WI38 (cell line): ENCODE results near the gene CAMK2G.

Experiments used
- H3K4me3 ChIP-seq: 2 replicates; pipeline ENCODE4 v1.5.1; 2011; ENCODE audit warnings: low read depth, mild to moderate bottlenecking, control low read depth, low read length
- TF ChIP-seq, protein P1 (sequence below): IDR thresholded peaks from 2 replicates; pipeline ENCODE4 v1.5.1; 2012; ENCODE audit warnings: low read depth, mild to moderate bottlenecking, control low read depth, low read length

The CAMK2G gene

DNA sequence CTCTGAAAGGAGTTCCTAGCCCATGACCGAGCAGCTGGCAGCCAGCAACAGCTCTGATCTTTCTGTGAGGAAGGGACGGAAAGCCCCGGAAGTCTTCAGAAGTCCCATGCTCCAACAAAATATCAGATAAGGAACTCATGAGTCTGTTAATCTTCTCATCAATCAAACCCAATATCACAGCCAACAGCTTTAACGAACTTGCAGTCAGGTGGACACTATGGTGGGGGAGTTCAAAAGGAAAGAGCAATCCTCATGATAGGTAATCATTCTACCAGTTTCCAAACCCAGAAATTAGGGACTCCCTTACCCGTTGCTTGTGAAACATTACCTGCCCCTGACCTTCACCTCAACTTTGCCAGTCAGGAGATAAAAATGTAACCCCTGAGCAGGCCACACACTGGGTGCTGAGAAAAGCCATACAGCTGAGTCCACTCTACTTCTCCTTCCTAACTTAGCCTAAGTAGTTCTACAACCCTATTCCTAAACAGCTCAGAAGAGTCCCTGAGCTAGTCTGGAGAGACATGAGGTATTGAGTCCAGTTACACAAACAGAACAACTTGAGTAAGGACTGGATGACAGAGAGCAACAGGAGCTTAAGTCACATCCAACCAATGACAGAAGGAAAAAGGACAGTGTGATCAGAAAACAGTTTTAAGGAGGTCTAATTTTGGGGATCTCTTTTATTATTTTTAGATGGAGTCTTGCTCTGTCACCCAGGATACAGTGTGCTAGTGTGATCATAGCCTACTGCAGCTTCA, 65.1 kb downstream of the CAMK2G start:
- no peak overlapping the region for H3K4me3 ChIP-seq
- TF ChIP-seq, protein P1, sequence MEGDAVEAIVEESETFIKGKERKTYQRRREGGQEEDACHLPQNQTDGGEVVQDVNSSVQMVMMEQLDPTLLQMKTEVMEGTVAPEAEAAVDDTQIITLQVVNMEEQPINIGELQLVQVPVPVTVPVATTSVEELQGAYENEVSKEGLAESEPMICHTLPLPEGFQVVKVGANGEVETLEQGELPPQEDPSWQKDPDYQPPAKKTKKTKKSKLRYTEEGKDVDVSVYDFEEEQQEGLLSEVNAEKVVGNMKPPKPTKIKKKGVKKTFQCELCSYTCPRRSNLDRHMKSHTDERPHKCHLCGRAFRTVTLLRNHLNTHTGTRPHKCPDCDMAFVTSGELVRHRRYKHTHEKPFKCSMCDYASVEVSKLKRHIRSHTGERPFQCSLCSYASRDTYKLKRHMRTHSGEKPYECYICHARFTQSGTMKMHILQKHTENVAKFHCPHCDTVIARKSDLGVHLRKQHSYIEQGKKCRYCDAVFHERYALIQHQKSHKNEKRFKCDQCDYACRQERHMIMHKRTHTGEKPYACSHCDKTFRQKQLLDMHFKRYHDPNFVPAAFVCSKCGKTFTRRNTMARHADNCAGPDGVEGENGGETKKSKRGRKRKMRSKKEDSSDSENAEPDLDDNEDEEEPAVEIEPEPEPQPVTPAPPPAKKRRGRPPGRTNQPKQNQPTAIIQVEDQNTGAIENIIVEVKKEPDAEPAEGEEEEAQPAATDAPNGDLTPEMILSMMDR = no peak

GRCh38 chr10:73808021-73808815, 66.1 kb downstream of the CAMK2G start:
- TF ChIP-seq, protein P1 = no peak
- H3K4me3 ChIP-seq = no peak overlapping the region

DNA sequence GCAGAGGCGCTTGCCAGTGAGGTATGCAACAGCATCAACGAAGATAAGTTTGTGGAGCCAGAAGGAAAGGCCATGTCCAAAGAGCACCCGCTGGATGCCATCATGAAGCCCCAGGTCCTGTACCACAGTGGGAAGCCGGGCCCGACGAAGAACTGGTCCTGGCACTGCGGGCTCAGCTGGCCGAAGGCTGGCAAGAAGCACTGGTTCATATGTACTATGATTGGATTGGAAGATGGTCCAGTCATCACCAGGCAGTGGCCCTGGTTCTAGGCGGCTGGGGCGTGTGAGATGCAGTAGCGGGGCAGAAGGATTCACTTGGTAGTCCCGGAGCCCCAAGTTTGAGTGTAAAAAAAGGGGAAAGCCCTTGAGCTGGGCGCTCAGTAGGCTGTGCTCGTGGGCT, 66.9 kb downstream of the CAMK2G start:
- TF ChIP-seq, protein P1 = no peak
- no peak overlapping the region for H3K4me3 ChIP-seq

GRCh38 chr10:73806176-73806950, 68.0 kb downstream of the CAMK2G start:
- H3K4me3 ChIP-seq = no peak overlapping the region
- TF ChIP-seq, protein P1 = no peak

DNA sequence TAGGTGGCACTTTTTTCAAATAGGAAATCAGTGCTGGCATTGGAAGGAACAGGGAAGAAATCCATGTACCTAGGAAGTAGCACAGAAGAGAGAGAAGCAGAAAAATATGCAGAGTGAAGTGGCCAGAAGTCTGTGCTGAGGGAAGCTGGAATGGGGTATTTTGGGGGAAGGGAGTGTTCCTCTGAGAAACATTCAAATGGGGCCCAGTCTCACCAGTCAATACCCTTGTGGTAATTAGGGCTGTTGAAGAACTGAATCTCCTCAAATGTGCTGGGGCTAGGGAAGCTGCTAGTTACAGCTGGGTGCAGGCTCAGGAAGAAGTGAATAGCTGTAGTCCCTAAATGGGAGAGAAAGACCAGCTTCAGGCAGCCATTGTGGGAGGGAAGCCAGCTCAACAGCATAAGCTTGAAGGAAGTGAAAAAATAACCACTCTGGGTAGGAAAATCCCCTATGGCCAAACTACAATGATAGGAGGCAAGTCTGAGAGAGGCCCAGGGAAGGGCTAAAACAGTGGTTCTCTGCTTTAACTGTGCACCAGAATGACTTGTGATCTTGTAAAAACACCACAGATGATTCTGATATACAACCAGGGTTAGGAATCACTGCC, 70.6 kb downstream of the CAMK2G start:
- TF ChIP-seq, protein P1 = no peak

DNA sequence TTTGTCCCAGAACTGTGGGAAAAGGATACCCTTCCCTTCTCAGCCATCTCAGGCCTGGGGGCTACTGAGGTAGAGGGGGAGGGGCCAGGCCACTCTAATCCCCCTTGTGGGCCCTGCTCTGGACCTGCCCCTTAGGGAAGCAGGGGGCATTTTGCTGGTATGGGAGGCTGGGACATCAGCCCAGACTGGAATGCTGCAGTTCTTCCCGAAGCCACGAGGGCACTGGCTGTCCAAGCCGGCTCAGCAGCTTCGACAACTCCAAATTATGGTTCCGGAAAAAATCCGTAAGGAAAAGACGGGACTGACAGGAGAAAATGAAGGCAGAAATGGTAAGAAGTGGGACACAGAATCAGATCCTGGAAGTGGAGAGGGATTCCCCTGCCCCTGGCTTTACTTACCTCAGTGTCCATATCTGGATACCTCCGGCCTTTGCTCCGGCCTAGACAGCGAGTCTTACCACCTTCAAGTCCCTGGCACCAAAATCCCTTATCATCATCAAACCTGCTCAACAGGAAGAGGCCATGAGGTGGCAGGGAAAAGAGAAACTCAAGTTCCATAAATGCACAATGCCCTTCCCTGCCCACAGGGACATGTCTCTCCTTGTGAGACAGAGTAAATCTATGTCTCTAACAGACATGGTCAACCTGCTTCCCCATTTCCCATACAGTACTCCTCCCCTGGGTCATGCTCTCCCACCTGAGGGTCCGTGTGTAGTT, 71.9 kb downstream of the CAMK2G start:
- H3K4me3 ChIP-seq = no peak overlapping the region
- TF ChIP-seq, protein P1 = no peak

More for the DNA sequence above, 70.6 kb downstream of the CAMK2G start:
- H3K4me3 ChIP-seq = no peak overlapping the region
